NB4 (cell line): Measurements from ENCODE around the gene GRK2.

Source experiments
- DNase-seq: peaks from one replicate; pipeline ENCODE4 v3.0.0; 2010; ENCODE audit warnings: low read depth
- H3K4me3 ChIP-seq: one replicate; pipeline ENCODE4 v1.5.1; 2011; ENCODE audit warnings: mild to moderate bottlenecking, low read depth, low read length, moderate library complexity
- CTCF ChIP-seq: IDR thresholded peaks from one replicate; pipeline ENCODE4 v1.5.1; 2012; ENCODE audit warnings: low read depth, low read length
- MAX ChIP-seq: IDR thresholded peaks from 2 replicates; pipeline ENCODE4 v1.6.1; 2011; ENCODE audit warnings: low read depth, low read length
- MYC ChIP-seq: IDR thresholded peaks from 2 replicates; pipeline ENCODE4 v1.6.1; 2011; ENCODE audit warnings: low read depth, low read length
- POLR2A ChIP-seq: IDR thresholded peaks from 2 replicates; pipeline ENCODE4 v1.6.1; 2011; ENCODE audit warnings: mild to moderate bottlenecking; ENCODE audit not compliant: insufficient read length; ENCODE audit errors: extremely low read depth

GRK2 gene

GRCh38 chr11:67287355-67288197, 21.3 kb downstream of the GRK2 start:
- peak; percentile 74 for DNase-seq
- peak overlapping the region; percentile 52 for H3K4me3 ChIP-seq

GRCh38 chr11:67288198-67288451, 21.9 kb downstream of the GRK2 start:
- DNase-seq: no peak
- TF ChIP-seq MAX (peak; percentile 77), MYC (no peak)
- H3K4me3 ChIP-seq: peak overlapping the region; percentile 52

More at GRCh38 chr11:67287355-67288197, 21.3 kb downstream of the GRK2 start:
- TF ChIP-seq POLR2A (no peak), MYC (0 out of 2 replicates have a peak, but pooled peaks have one; percentile 10)

GRCh38 chr11:67288452-67289225, 22.4 kb downstream of the GRK2 start:
- peak; percentile 91 for TF ChIP-seq MYC
- peak; percentile 85 for TF ChIP-seq POLR2A
- peak; percentile 56; the same call in 1 of the 2 replicates for TF ChIP-seq MAX
- TF ChIP-seq CTCF: peak; percentile 37
- H3K4me3 ChIP-seq: peak overlapping the region; percentile 66
- peak; percentile 100 for DNase-seq

- DNase-seq: no peak
- TF ChIP-seq MYC (0 out of 2 replicates have a peak, but pooled peaks have one; percentile 10), POLR2A (no peak)
- H3K4me3 ChIP-seq: peak within 1 kb of the TSS; percentile 91
These were observed 23.0 kb downstream of the GRK2 start, which contains the start of gene ANKRD13D for GRCh38 chr11:67289226-67289650. Gene ANKRD13D, plus strand, starts transcription at chr11:67289303. Its CDS starts 158 bp downstream, at chr11:67289461.

GRCh38 chr11:67289651-67290479, 23.6 kb downstream of the GRK2 start:
- no peak for TF ChIP-seq MAX
- peak overlapping the region; percentile 91 for H3K4me3 ChIP-seq
- no peak for DNase-seq

- no peak for DNase-seq
- TF ChIP-seq MYC (no peak), MAX (no peak), POLR2A (no peak), CTCF (no peak)
- H3K4me3 ChIP-seq: peak overlapping the region; percentile 91
These were observed 24.5 kb downstream of the GRK2 start for GRCh38 chr11:67290801-67291200.

GRCh38 chr11:67291481-67292381, 25.5 kb downstream of the GRK2 start:
- no peak for DNase-seq
- peak overlapping the region; percentile 91 for H3K4me3 ChIP-seq
- TF ChIP-seq MYC (no peak), MAX (no peak), CTCF (no peak), POLR2A (peak; percentile 16)
